WTC11 (cell line): ENCODE measurements around the gene CCDC116.

Experiments
- CTCF ChIP-seq: fragments of 200-600 bp; IDR thresholded peaks from 2 replicates; pipeline ENCODE4 v1.8.0; 2022; ENCODE audit warnings: antibody characterized with exemption
- E2F4 ChIP-seq: sonication (generic); formaldehyde crosslinking; IDR thresholded peaks from 2 replicates; pipeline ENCODE4 v1.8.1; 2022; ENCODE audit warnings: low read depth, mild to moderate bottlenecking, moderate library complexity, missing genetic modification reagents, borderline replicate concordance
- ELF4 ChIP-seq: sonication (generic); formaldehyde crosslinking; IDR thresholded peaks from 2 replicates; pipeline ENCODE4 v1.8.1; 2022; ENCODE audit warnings: low read depth, mild to moderate bottlenecking, moderate library complexity, missing genetic modification reagents
- SP1 ChIP-seq: sonication (generic); formaldehyde crosslinking; conservative IDR thresholded peaks from 2 replicates; pipeline ENCODE4 v1.8.1; 2022; ENCODE audit warnings: missing genetic modification reagents
- USF1 ChIP-seq: sonication (generic); formaldehyde crosslinking; IDR thresholded peaks from 2 replicates; pipeline ENCODE4 v1.8.0; 2022; ENCODE audit warnings: mild to moderate bottlenecking, missing genetic modification reagents
- ZNF263 ChIP-seq: sonication (generic); formaldehyde crosslinking; IDR thresholded peaks from 2 replicates; pipeline ENCODE4 v1.8.1; 2022; ENCODE audit warnings: low read depth, mild to moderate bottlenecking, moderate library complexity, missing genetic modification reagents
- TF ChIP-seq, protein P1 (sequence below): sonication (generic); formaldehyde crosslinking; IDR thresholded peaks from 2 replicates; pipeline ENCODE4 v1.8.1; 2022; ENCODE audit warnings: missing genetic modification reagents, borderline replicate concordance
- TF ChIP-seq, protein P2 (sequence below): sonication (generic); formaldehyde crosslinking; IDR thresholded peaks from 2 replicates; pipeline ENCODE4 v1.8.1; 2023; ENCODE audit warnings: mild to moderate bottlenecking, missing genetic modification reagents, moderate library complexity
- TF ChIP-seq, protein P3 (sequence below): sonication (generic); formaldehyde crosslinking; conservative IDR thresholded peaks from 2 replicates; pipeline ENCODE4 v1.8.1; 2022; ENCODE audit warnings: mild to moderate bottlenecking, missing genetic modification reagents

DNA sequence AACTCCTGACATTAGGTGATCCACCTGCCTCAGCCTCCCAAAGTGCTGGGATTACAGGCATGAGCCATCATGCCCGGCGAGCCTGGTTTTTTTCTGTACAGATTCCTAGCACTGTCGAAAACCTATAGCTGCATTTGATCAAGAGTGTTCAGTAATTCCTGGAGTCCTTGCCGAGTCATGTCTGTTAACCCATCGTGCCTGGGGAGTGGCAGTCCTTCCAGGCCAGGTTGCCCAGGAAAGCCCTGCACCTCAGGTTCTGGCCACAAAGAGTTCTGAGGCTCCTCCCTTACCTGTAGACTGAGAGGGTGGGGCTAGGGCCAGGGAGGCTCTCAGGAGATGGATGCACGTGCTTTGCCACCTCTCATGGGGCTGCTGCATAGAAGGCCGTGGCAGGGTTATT, 19.7 kb upstream of the CCDC116 start:
- TF ChIP-seq CTCF (no peak), ZNF263 (CRISPR knock-in tag) (no peak), E2F4 (CRISPR knock-in tag) (no peak), ELF4 (CRISPR knock-in tag) (no peak), USF1 (no peak), SP1 (CRISPR knock-in tag) (no peak)
- TF ChIP-seq, protein P1, sequence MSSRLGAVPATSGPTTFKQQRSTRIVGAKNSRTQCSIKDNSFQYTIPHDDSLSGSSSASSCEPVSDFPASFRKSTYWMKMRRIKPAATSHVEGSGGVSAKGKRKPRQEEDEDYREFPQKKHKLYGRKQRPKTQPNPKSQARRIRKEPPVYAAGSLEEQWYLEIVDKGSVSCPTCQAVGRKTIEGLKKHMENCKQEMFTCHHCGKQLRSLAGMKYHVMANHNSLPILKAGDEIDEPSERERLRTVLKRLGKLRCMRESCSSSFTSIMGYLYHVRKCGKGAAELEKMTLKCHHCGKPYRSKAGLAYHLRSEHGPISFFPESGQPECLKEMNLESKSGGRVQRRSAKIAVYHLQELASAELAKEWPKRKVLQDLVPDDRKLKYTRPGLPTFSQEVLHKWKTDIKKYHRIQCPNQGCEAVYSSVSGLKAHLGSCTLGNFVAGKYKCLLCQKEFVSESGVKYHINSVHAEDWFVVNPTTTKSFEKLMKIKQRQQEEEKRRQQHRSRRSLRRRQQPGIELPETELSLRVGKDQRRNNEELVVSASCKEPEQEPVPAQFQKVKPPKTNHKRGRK (CRISPR knock-in tag): no peak
- TF ChIP-seq, protein P2, sequence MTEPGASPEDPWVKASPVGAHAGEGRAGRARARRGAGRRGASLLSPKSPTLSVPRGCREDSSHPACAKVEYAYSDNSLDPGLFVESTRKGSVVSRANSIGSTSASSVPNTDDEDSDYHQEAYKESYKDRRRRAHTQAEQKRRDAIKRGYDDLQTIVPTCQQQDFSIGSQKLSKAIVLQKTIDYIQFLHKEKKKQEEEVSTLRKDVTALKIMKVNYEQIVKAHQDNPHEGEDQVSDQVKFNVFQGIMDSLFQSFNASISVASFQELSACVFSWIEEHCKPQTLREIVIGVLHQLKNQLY (CRISPR knock-in tag): no peak
- TF ChIP-seq, protein P3, sequence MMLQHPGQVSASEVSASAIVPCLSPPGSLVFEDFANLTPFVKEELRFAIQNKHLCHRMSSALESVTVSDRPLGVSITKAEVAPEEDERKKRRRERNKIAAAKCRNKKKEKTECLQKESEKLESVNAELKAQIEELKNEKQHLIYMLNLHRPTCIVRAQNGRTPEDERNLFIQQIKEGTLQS (CRISPR knock-in tag): no peak
